Upper lobe of right lung (tissue), 1 donor: ENCODE results near the gene ANGEL2. TPM values are rescaled to one million over a fixed set of nuclear protein-coding genes. Genes with fewer than 3 reads are reported as not detected.
A peak's percentile ranks its signal among the peaks of the same experiment; 100 is the strongest.
"Not testable (repeated sequence)": the region's sequence is repeated elsewhere in the genome, so short reads cannot be mapped to it uniquely, and the experiment has no call there.

Experiments
- ATAC-seq: fragments of 200-7000 bp; cut with Tn5 transposase; one replicate; pipeline ENCODE4 v1.9.1; 2020; ENCODE audit warnings: mild to moderate bottlenecking, moderate library complexity
- DNase-seq: peaks from one replicate; pipeline ENCODE4 v3.0.0-alpha.2; 2020
- H3K27ac ChIP-seq: fragments of 200-600 bp; one replicate; pipeline ENCODE4 v1.8.0; 2022
- H3K27me3 ChIP-seq: fragments of 200-600 bp; one replicate; pipeline ENCODE4 v1.8.0; 2022; ENCODE audit warnings: mild to moderate bottlenecking
- H3K36me3 ChIP-seq: fragments of 200-600 bp; one replicate; pipeline ENCODE4 v1.8.0; 2022
- H3K4me1 ChIP-seq: fragments of 200-600 bp; one replicate; pipeline ENCODE4 v1.8.0; 2022
- H3K4me3 ChIP-seq: fragments of 200-600 bp; one replicate; pipeline ENCODE4 v1.8.0; 2022; ENCODE audit warnings: mild to moderate bottlenecking
- H3K9me3 ChIP-seq: fragments of 200-600 bp; one replicate; pipeline ENCODE4 v1.8.0; 2022
- CTCF ChIP-seq: fragments of 200-600 bp; IDR thresholded peaks from one replicate; pipeline ENCODE4 v1.8.0; 2022; ENCODE audit warnings: antibody characterized with exemption
- intact Hi-C: fragments of 100-400 bp; cut with DNase I; formaldehyde crosslinking; loops from one replicate; pipeline ENCODE4 v1.11.0; 2022
- total RNA-seq: library from RNA; stranded (reverse); fragmentation: NEBNext Ultra II Directional; extraction: Animal tissue kit (Norgen Biotek cat#: 25700); gene quantifications from one replicate; pipeline ENCODE4 v1.2.1, GENCODE V29; 2021
- donor health status: DM: no; HTN: yes; CAD: no; lungs with severe emphysema.

ANGEL2 gene
- total RNA-seq, 1 donor from 2014 or later = 32.9 TPM

DNA sequence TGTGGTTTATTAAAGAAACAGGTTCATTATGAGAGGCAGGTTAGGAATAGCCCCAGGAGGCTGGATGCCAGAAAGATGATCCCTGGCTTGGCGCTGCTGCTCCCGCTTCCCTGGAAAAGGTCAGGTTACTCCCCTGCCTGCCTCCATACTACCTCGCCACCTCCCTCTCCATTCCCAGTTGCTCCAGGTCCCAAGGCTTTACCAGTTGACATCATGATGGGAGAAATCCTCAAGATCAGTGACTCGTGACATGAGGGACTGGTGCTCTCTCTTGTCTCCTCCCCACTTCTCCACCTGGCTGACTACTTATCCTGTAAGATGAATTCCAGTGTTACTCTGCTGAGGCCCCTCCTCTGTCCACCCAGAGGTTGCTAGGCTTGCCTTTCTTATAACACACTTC lies 45.6 kb downstream of the ANGEL2 start:
- Histone ChIP-seq H3K4me3 (no peak overlapping the region), H3K36me3 (no peaks in the 10 kb centered on the region), H3K4me1 (no peaks in the 10 kb centered on the region), H3K9me3 (no peaks in the 10 kb centered on the region), H3K27ac (no peak overlapping the region), H3K27me3 (no peaks in the 10 kb centered on the region)
- intact Hi-C loops = no loop called here
- no peak for TF ChIP-seq CTCF
- peak; percentile 47 for ATAC-seq
- no peak for DNase-seq

GRCh38 chr1:212968368-212968863 lies 47.3 kb downstream of the ANGEL2 start:
- intact Hi-C loops = no loop called here
- H3K27ac ChIP-seq = no peak overlapping the region
- DNase-seq (no peak), ATAC-seq (no peak)
- no peaks in the 10 kb centered on the region for H3K36me3 ChIP-seq
- TF ChIP-seq CTCF = no peak
- no peaks in the 10 kb centered on the region for H3K27me3 ChIP-seq
- no peak overlapping the region for H3K4me3 ChIP-seq
- H3K4me1 ChIP-seq = no peaks in the 10 kb centered on the region
- H3K9me3 ChIP-seq = no peaks in the 10 kb centered on the region

- ATAC-seq = no peak
- intact Hi-C loops = no loop called here
- Histone ChIP-seq H3K36me3 (no peaks in the 10 kb centered on the region), H3K27ac (no peak overlapping the region), H3K4me1 (no peaks in the 10 kb centered on the region), H3K4me3 (no peak overlapping the region), H3K27me3 (no peaks in the 10 kb centered on the region), H3K9me3 (no peaks in the 10 kb centered on the region)
- TF ChIP-seq CTCF = peak; percentile 38
- DNase-seq = no peak
Measured at GRCh38 chr1:212967801-212968200, 47.9 kb downstream of the ANGEL2 start.

GRCh38 chr1:212966616-212967015 lies 49.1 kb downstream of the ANGEL2 start:
- no peaks in the 10 kb centered on the region for H3K36me3 ChIP-seq
- DNase-seq = no peak

DNA sequence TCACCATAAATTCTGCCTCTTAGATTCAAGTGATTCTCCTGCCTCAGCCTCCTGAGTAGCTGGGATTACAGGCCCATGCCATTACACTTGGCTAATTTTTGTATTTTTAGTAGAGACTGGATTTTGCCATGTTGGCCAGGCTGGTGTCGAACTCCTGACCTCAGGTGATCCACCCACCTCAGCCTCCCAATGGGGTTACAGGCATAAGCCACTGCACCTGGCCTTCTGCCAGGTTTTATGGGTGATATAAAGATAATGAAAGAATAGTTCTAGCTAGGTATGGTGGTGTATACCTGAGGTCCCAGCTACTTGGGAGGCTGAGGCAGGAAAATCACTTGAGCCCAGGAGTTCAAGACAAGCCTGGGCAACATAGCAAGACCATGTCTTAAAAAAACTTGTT lies 50.7 kb downstream of the ANGEL2 start:
- ATAC-seq, intact Hi-C loops, H3K27me3 ChIP-seq, H3K36me3 ChIP-seq, H3K27ac ChIP-seq, DNase-seq, H3K9me3 ChIP-seq, H3K4me3 ChIP-seq, H3K4me1 ChIP-seq: not testable (repeated sequence)

More at GRCh38 chr1:212966616-212967015, 49.1 kb downstream of the ANGEL2 start:
- H3K4me1 ChIP-seq = no peaks in the 10 kb centered on the region
- TF ChIP-seq CTCF = no peak
- H3K27me3 ChIP-seq = no peaks in the 10 kb centered on the region
- no peak overlapping the region for H3K27ac ChIP-seq
- no peak for ATAC-seq
- intact Hi-C loops = no loop called here
- no peaks in the 10 kb centered on the region for H3K9me3 ChIP-seq
- H3K4me3 ChIP-seq = no peak overlapping the region

- Histone ChIP-seq H3K27ac (no peak overlapping the region), H3K36me3 (no peaks in the 10 kb centered on the region), H3K4me1 (no peaks in the 10 kb centered on the region), H3K4me3 (no peak overlapping the region), H3K27me3 (no peaks in the 10 kb centered on the region), H3K9me3 (no peaks in the 10 kb centered on the region)
- TF ChIP-seq CTCF = no peak
- intact Hi-C loops = no loop called here
- DNase-seq = no peak
- ATAC-seq = no peak
Measured at GRCh38 chr1:212964102-212964501, 51.6 kb downstream of the ANGEL2 start.
